Measurements from ENCODE around the gene DERL3.
A peak's percentile ranks its signal among the peaks of the same experiment; 100 is the strongest.

DERL3 gene

DNA sequence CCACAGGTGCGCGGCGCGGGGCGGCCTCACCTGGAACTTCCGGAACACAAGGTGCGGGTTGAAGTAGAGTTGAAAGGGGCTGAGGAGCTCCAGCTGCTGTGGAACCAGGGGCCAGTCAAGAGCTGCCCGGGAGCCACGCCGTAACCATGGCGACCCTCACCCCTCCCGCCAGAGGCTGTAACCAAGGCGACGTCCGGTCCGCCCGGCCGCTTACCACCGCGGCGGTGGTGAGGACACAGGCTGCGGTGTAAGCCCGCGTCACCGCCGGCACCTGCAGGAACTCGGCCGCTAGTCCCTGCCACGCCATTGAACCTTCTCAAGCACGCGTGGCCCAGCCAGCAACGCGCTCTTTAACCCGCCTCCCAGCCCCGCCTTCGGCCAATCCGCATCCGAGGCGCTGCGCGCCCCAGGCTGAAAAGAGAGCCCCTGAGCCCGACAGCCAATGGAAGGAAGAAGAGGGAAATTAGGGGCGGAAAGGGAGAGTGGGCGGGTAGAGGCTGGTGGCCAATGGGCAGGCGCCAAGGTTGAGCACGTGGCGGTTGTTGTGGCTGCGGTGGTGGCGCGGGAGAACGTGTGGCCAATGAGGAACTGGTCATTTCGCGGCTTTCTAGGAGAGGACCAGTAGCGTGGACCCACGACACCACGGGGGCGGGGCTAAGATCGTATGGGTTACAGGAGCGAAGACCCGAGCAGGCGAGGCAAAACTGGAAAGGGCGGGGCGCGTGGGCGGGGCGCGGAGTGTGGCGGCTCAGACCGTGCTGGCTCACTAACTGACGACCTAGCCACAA, at the start of gene DERL3 (continued):
- TF ChIP-seq ZNF19 (tag by site-specific recombination; IDR thresholded peaks at IDR 0.05; ENCODE audit: low read depth) (no peak), TRIM28 (IDR thresholded peaks at IDR 0.05; ENCODE audit: borderline replicate concordance, low read length) (no peak), ZNF747 (tag by site-specific recombination; IDR thresholded peaks at IDR 0.05) (no peak), ZBTB20 (tag by site-specific recombination; IDR thresholded peaks at IDR 0.05) (no peak; the same call in 1 of the 2 replicates), ZNF768 (tag by site-specific recombination; IDR thresholded peaks at IDR 0.05) (no peak), ZNF510 (tag by site-specific recombination; IDR thresholded peaks at IDR 0.05; ENCODE audit: insufficient replicate concordance) (no peak), ZNF530 (tag by site-specific recombination; IDR thresholded peaks at IDR 0.05; ENCODE audit: low read depth) (no peak), KLF1 (tag by site-specific recombination; IDR thresholded peaks at IDR 0.05) (no peak; the same call in none of the 2 replicates), ZNF175 (tag by site-specific recombination; IDR thresholded peaks at IDR 0.05) (no peak), ZNF558 (tag by site-specific recombination; IDR thresholded peaks at IDR 0.05) (no peak), ZNF624 (tag by site-specific recombination; IDR thresholded peaks at IDR 0.05) (no peak), ZNF610 (tag by site-specific recombination; IDR thresholded peaks at IDR 0.05; ENCODE audit: borderline replicate concordance) (no peak), ZNF292 (tag by site-specific recombination; IDR thresholded peaks at IDR 0.05; ENCODE audit: borderline replicate concordance, low read depth) (no peak), ZNF354C (tag by site-specific recombination; IDR thresholded peaks at IDR 0.05; ENCODE audit: borderline replicate concordance, low read depth) (no peak), ZNF239 (tag by site-specific recombination; IDR thresholded peaks at IDR 0.05) (no peak), KLF9 (tag by site-specific recombination; IDR thresholded peaks at IDR 0.05; ENCODE audit: low read depth) (peak; percentile 96), KLF10 (tag by site-specific recombination; IDR thresholded peaks at IDR 0.05) (peak; percentile 76), ZNF146 (tag by site-specific recombination; IDR thresholded peaks at IDR 0.05) (no peak), ZNF704 (tag by site-specific recombination; IDR thresholded peaks at IDR 0.05) (no peak), SALL2 (tag by site-specific recombination; IDR thresholded peaks at IDR 0.05; ENCODE audit: borderline replicate concordance) (no peak), ZNF280D (tag by site-specific recombination; IDR thresholded peaks at IDR 0.05) (no peak), ZNF549 (tag by site-specific recombination; IDR thresholded peaks at IDR 0.05) (no peak), ZNF341 (tag by site-specific recombination; IDR thresholded peaks at IDR 0.05; ENCODE audit: low read depth) (peak; percentile 50), ZNF76 (tag by site-specific recombination; IDR thresholded peaks at IDR 0.05; ENCODE audit: borderline replicate concordance, low read depth) (no peak; the same call in 1 of the 2 replicates), WT1 (tag by site-specific recombination; IDR thresholded peaks at IDR 0.05) (0 out of 2 replicates have a peak, but pooled peaks have one; percentile 24), ZNF791 (tag by site-specific recombination; IDR thresholded peaks at IDR 0.05) (no peak), TCF7L2 (IDR thresholded peaks at IDR 0.05; ENCODE audit: borderline replicate concordance, low read depth, low read length) (no peak), ZNF366 (tag by site-specific recombination; conservative IDR thresholded peaks at IDR 0.05) (no peak; the same call in 1 of the 2 replicates)
- TF ChIP-seq, protein P1, sequence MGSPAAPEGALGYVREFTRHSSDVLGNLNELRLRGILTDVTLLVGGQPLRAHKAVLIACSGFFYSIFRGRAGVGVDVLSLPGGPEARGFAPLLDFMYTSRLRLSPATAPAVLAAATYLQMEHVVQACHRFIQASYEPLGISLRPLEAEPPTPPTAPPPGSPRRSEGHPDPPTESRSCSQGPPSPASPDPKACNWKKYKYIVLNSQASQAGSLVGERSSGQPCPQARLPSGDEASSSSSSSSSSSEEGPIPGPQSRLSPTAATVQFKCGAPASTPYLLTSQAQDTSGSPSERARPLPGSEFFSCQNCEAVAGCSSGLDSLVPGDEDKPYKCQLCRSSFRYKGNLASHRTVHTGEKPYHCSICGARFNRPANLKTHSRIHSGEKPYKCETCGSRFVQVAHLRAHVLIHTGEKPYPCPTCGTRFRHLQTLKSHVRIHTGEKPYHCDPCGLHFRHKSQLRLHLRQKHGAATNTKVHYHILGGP (tag by site-specific recombination; IDR thresholded peaks at IDR 0.05): no peak
- TF ChIP-seq, protein P2, sequence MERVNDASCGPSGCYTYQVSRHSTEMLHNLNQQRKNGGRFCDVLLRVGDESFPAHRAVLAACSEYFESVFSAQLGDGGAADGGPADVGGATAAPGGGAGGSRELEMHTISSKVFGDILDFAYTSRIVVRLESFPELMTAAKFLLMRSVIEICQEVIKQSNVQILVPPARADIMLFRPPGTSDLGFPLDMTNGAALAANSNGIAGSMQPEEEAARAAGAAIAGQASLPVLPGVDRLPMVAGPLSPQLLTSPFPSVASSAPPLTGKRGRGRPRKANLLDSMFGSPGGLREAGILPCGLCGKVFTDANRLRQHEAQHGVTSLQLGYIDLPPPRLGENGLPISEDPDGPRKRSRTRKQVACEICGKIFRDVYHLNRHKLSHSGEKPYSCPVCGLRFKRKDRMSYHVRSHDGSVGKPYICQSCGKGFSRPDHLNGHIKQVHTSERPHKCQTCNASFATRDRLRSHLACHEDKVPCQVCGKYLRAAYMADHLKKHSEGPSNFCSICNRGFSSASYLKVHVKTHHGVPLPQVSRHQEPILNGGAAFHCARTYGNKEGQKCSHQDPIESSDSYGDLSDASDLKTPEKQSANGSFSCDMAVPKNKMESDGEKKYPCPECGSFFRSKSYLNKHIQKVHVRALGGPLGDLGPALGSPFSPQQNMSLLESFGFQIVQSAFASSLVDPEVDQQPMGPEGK (tag by site-specific recombination; IDR thresholded peaks at IDR 0.05): peak; percentile 54; the same call in 1 of the 2 replicates
- TF ChIP-seq, protein P3, sequence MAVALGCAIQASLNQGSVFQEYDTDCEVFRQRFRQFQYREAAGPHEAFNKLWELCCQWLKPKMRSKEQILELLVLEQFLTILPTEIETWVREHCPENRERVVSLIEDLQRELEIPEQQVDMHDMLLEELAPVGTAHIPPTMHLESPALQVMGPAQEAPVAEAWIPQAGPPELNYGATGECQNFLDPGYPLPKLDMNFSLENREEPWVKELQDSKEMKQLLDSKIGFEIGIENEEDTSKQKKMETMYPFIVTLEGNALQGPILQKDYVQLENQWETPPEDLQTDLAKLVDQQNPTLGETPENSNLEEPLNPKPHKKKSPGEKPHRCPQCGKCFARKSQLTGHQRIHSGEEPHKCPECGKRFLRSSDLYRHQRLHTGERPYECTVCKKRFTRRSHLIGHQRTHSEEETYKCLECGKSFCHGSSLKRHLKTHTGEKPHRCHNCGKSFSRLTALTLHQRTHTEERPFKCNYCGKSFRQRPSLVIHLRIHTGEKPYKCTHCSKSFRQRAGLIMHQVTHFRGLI (tag by site-specific recombination; IDR thresholded peaks at IDR 0.05): no peak

All from HEK293 (cell line).